Measurements from ENCODE around the gene TAAR5.

- TF ChIP-seq POLR2A (IDR thresholded peaks at IDR 0.05) (no peak), POLR2AphosphoS5 (IDR thresholded peaks at IDR 0.05) (no peak)
These were observed at the start of gene TAAR5 for GRCh38 chr6:132589454-132589853.

Data from breast epithelium (tissue), 3 donors.